GM13977 (cell line): ENCODE results near the gene ZC3H15.

Source experiments
- DNase-seq: peaks from one replicate; pipeline ENCODE4 v3.0.0; 2012; ENCODE audit warnings: low spot score
- in situ Hi-C: fragments of 300-500 bp; cut with MboI; formaldehyde crosslinking; loops from one replicate; pipeline ENCODE4 v1.12.0; 2022; ENCODE audit warnings: low sequenced_read_pairs, low pct_unique_long_range_greater_than_20kb, mixed read lengths, inconsistent platforms; ENCODE audit not compliant: unreplicated experiment
- TF ChIP-seq, protein P1 (sequence below): IDR thresholded peaks from 2 replicates; pipeline ENCODE4 v1.5.1; 2012; ENCODE audit warnings: mild to moderate bottlenecking, control low read depth; ENCODE audit not compliant: insufficient read depth; ENCODE audit errors: extremely low read depth, missing control alignments

The ZC3H15 gene

DNA sequence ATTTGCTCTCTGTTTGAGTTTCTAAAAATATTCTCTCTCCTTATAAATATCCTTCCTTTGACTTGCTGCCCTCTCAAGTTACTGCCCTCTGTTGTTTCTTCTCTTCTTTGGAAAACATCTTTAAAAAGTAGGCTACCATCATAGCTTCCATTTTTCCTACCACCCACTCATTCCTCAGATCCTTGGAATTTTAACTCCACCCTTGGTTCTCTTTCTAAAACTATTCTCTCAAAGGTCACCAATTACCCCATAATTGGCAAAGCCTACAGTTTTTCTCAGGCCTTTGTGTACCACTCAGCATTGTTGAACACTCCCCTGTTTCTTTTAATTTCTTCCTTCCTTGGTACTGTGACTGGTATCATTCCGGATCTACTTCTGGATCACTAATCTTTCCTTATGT lies 60.8 kb downstream of the ZC3H15 start:
- in situ Hi-C loops, result no loop called here
- no peak for DNase-seq
- TF ChIP-seq, protein P1, sequence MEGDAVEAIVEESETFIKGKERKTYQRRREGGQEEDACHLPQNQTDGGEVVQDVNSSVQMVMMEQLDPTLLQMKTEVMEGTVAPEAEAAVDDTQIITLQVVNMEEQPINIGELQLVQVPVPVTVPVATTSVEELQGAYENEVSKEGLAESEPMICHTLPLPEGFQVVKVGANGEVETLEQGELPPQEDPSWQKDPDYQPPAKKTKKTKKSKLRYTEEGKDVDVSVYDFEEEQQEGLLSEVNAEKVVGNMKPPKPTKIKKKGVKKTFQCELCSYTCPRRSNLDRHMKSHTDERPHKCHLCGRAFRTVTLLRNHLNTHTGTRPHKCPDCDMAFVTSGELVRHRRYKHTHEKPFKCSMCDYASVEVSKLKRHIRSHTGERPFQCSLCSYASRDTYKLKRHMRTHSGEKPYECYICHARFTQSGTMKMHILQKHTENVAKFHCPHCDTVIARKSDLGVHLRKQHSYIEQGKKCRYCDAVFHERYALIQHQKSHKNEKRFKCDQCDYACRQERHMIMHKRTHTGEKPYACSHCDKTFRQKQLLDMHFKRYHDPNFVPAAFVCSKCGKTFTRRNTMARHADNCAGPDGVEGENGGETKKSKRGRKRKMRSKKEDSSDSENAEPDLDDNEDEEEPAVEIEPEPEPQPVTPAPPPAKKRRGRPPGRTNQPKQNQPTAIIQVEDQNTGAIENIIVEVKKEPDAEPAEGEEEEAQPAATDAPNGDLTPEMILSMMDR, result no peak

DNA sequence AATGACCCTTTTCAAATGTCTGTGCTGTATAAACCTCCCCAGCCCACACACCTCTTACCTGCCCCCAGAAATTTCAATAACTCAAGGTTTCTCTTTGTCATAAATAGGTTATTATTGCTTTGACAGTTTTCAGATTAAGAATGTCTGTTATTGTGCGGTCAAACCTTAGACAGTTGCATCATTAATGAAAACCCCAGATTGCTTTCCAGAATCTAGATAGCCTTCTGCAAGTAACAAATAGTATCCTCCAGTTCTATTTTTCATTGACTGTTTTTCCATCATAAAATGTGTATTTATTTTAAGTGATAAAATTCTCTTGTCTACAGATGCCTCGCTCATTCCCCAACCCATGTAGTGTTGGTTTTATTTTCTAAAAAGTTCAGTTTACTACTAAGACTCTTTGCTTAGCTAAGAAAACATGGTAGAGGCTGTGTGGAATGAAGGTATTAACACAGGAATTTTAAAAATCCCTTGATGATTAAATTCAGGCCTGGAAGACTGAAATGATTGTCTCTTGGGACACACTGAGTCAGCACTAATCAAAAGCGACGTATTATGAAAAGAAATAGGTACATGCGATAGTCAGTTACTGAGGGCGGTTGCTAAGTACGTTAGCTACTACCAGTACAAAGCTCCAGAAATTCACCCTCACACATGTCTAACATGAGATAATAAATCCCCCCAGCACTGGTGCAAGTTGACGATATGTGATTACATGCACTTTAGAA lies 65.4 kb downstream of the ZC3H15 start:
- TF ChIP-seq, protein P1, result no peak
- no peak for DNase-seq
- in situ Hi-C loops, result no loop called here

DNA sequence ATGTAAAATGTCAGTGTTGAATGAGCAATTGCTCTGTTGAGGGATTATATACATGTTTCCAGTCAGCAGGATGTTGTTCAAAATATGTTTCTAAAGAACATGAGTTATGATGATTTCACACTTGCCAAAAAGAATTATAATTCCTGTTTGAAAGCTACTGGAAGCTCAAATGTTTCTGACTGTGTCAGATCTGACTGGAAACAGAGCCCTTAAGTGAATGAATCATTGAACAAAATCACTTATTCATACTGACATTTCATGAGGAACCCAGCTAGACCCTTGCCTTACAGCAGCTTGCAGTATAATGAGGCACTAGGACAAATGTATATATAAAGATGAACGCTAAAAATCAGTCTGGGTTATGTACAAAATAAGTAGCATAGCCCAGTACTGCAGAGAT lies 68.4 kb downstream of the ZC3H15 start:
- in situ Hi-C loops, result no loop called here
- TF ChIP-seq, protein P1, result no peak
- DNase-seq, result no peak

DNA sequence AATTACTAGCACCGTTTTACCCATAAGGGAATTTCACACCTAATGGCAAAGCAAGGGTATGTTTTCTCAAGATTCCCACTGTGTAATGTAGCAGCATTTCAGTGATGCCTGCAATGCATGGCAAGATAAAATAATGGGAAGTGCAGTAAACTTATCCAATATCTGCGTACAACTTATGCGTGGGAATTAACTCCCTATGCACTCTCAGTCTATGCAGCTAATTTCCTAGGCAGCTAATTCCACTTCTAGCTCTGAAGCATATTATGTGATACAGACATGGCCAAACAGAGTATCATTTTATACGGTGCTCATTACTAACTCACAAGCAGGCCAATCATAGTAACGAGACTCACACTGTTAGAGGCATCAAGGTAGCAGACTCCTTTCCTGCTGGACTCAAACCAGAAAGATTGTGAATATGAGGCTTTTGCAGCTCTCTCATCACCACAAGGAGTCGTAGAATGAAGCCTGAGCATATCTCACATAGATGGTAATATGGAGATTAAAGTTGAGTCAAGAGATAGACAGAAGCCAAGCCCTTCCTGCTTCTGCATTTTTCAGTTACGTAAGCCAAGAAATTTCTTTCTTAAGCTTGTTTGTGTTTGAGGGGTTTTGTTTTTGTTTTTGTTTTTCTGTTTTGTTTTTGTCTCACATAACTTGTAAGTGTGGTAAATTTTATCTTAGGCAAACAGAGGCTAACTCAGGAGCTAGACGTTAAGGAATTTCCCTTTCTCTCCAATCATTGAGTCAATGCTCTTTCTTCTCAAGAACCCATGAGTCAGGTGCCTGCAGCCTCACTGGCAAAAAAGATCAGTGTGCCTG lies 69.0 kb downstream of the ZC3H15 start:
- no peak for DNase-seq
- in situ Hi-C loops, result no loop called here
- TF ChIP-seq, protein P1, result no peak

DNA sequence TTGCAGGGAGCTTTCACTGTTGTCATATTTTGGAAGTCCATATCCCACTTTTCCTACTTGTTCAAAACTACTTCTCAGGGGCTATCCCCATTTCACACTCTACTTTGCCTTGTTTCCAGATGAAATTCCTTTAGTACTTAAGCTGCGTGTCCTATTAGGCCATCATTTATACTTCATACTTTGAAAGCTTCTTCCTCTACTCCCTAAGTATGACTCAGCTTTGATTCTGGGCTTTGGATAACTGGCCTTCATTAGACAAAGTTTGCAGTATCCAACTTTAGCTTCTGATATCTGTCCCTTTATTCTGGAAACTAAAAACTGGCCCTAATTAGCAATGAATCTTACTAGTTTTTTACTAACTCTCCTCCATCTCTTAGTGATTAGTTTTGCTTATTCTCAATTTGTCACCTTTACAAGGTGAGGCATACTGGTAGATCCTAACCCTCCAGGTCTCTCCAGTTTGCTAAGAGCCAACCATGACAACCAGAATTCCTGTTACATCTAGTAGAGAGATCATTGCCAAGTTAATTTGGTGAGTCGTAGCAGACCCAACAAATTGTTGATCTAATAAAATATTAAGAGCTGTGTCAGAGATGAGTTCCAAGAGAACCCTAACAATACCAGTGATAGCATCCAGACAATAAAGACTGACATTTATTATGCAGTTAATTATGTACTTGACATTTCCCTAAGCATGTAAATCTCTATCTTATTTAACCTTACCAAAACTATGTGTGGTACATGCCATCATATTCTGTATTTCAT lies 72.6 kb downstream of the ZC3H15 start:
- DNase-seq, result no peak
- in situ Hi-C loops, result no loop called here
- TF ChIP-seq, protein P1, result no peak
